Measurements from ENCODE around the gene RNF144B. TPM values are rescaled to one million over a fixed set of nuclear protein-coding genes. Genes with fewer than 3 reads are reported as not detected.
"Not testable (repeated sequence)": the region's sequence is repeated elsewhere in the genome, so short reads cannot be mapped to it uniquely, and the experiment has no call there.

RNF144B gene
- 0.05 TPM in 1 of 2 replicates, not detected in the other for polyA plus RNA-seq (2014; cell fraction: cytosol; rRNA removed)
- not detected in 2 replicates for polyA plus RNA-seq (2014; cell fraction: nucleus; rRNA removed)

GRCh38 chr6:18387061-18387721, at the start of gene RNF144B:
TSS of gene RNF144B (plus strand) at chr6:18387350. CDS start at chr6:18399535, 12,185 bp downstream.
- peak; percentile 57 for DNase-seq (ENCODE audit: low spot score)

GRCh38 chr6:18339599-18339998, 47.6 kb upstream of the RNF144B start:
- DNase-seq (ENCODE audit: low spot score) = no peak

GRCh38 chr6:18340781-18341551, 46.2 kb upstream of the RNF144B start:
- DNase-seq (ENCODE audit: low spot score) = no peak

GRCh38 chr6:18342223-18342622, 44.9 kb upstream of the RNF144B start:
- no peak for DNase-seq (ENCODE audit: low spot score)

- DNase-seq (ENCODE audit: low spot score) = no peak
Observed at GRCh38 chr6:18343741-18344140, 43.4 kb upstream of the RNF144B start.

- DNase-seq (ENCODE audit: low spot score) = no peak
Observed at GRCh38 chr6:18347021-18347577, 40.1 kb upstream of the RNF144B start.

GRCh38 chr6:18347866-18348265, 39.3 kb upstream of the RNF144B start:
- DNase-seq (ENCODE audit: low spot score) = no peak

GRCh38 chr6:18349386-18349785, 37.8 kb upstream of the RNF144B start:
- no peak for DNase-seq (ENCODE audit: low spot score)

- DNase-seq (ENCODE audit: low spot score) = no peak
Observed at GRCh38 chr6:18350271-18350670, 36.9 kb upstream of the RNF144B start.

GRCh38 chr6:18350712-18351111, 36.4 kb upstream of the RNF144B start:
- no peak for DNase-seq (ENCODE audit: low spot score)

- no peak for DNase-seq (ENCODE audit: low spot score)
Observed at GRCh38 chr6:18352001-18352400, 35.1 kb upstream of the RNF144B start.

GRCh38 chr6:18352842-18353241, 34.3 kb upstream of the RNF144B start:
- DNase-seq (ENCODE audit: low spot score) = no peak

- DNase-seq (ENCODE audit: low spot score) = no peak
Observed at GRCh38 chr6:18353251-18353650, 33.9 kb upstream of the RNF144B start.

- DNase-seq (ENCODE audit: low spot score) = not testable (repeated sequence)
Observed at GRCh38 chr6:18357546-18357945, 29.6 kb upstream of the RNF144B start.

- no peak for DNase-seq (ENCODE audit: low spot score)
Observed at GRCh38 chr6:18359237-18359885, 27.8 kb upstream of the RNF144B start.

GRCh38 chr6:18360188-18360587, 27.0 kb upstream of the RNF144B start:
- DNase-seq (ENCODE audit: low spot score) = no peak

GRCh38 chr6:18362058-18362561, 25.0 kb upstream of the RNF144B start:
- no peak for DNase-seq (ENCODE audit: low spot score)

- no peak for DNase-seq (ENCODE audit: low spot score)
Observed at GRCh38 chr6:18363746-18364145, 23.4 kb upstream of the RNF144B start.

GRCh38 chr6:18364561-18364960, 22.6 kb upstream of the RNF144B start:
- not testable (repeated sequence) for DNase-seq (ENCODE audit: low spot score)

GRCh38 chr6:18367371-18367770, 19.8 kb upstream of the RNF144B start:
- no peak for DNase-seq (ENCODE audit: low spot score)

- DNase-seq (ENCODE audit: low spot score) = no peak
Observed at GRCh38 chr6:18368277-18369105, 18.7 kb upstream of the RNF144B start.

Measured in SK-N-DZ (cell line).